ENCODE results near the gene PKD1.

Gene PKD1

GRCh38 chr16:2090481-2090776 lies 45.3 kb downstream of the PKD1 start:
- no peak for DNase-seq (ENCODE audit: low read depth in 1 of 2, low spot score in 1 of 2)

- no peak for DNase-seq (ENCODE audit: low read depth in 1 of 2, low spot score in 1 of 2)
Observed at GRCh38 chr16:2089706-2090480, 45.8 kb downstream of the PKD1 start.

- no peak for DNase-seq (ENCODE audit: low read depth in 1 of 2, low spot score in 1 of 2)
Observed at GRCh38 chr16:2088759-2089358, 46.8 kb downstream of the PKD1 start.

- no peak for DNase-seq (ENCODE audit: low read depth in 1 of 2, low spot score in 1 of 2)
Observed at GRCh38 chr16:2087748-2088631, 47.7 kb downstream of the PKD1 start.

GRCh38 chr16:2086812-2087747 lies 48.6 kb downstream of the PKD1 start:
- no peak for DNase-seq (ENCODE audit: low read depth in 1 of 2, low spot score in 1 of 2)

GRCh38 chr16:2086106-2086742 lies 49.5 kb downstream of the PKD1 start:
- DNase-seq (ENCODE audit: low read depth in 1 of 2, low spot score in 1 of 2) = no peak

- DNase-seq (ENCODE audit: low read depth in 1 of 2, low spot score in 1 of 2) = no peak
Observed at GRCh38 chr16:2085669-2086068, 50.0 kb downstream of the PKD1 start.

- DNase-seq (ENCODE audit: low read depth in 1 of 2, low spot score in 1 of 2) = no peak
Observed at GRCh38 chr16:2084895-2085625, 50.6 kb downstream of the PKD1 start.

- DNase-seq (ENCODE audit: low read depth in 1 of 2, low spot score in 1 of 2) = no peak
Observed at GRCh38 chr16:2083876-2084780, 51.6 kb downstream of the PKD1 start.

- no peak for DNase-seq (ENCODE audit: low read depth in 1 of 2, low spot score in 1 of 2)
Observed at GRCh38 chr16:2083409-2083808, 52.3 kb downstream of the PKD1 start.

GRCh38 chr16:2082983-2083364 lies 52.7 kb downstream of the PKD1 start:
- DNase-seq (ENCODE audit: low read depth in 1 of 2, low spot score in 1 of 2) = no peak

- no peak for DNase-seq (ENCODE audit: low read depth in 1 of 2, low spot score in 1 of 2)
Observed at GRCh38 chr16:2082171-2082982, 53.3 kb downstream of the PKD1 start.

GRCh38 chr16:2081201-2082084 lies 54.3 kb downstream of the PKD1 start:
- no peak for DNase-seq (ENCODE audit: low read depth in 1 of 2, low spot score in 1 of 2)

GRCh38 chr16:2079991-2080390 lies 55.7 kb downstream of the PKD1 start:
- DNase-seq (ENCODE audit: low read depth in 1 of 2, low spot score in 1 of 2) = no peak

GRCh38 chr16:2079311-2079800 lies 56.3 kb downstream of the PKD1 start:
- no peak for DNase-seq (ENCODE audit: low read depth in 1 of 2, low spot score in 1 of 2)

- DNase-seq (ENCODE audit: low read depth in 1 of 2, low spot score in 1 of 2) = no peak
Observed at GRCh38 chr16:2078691-2079090, 57.0 kb downstream of the PKD1 start.

GRCh38 chr16:2078096-2078495 lies 57.6 kb downstream of the PKD1 start:
- no peak for DNase-seq (ENCODE audit: low read depth in 1 of 2, low spot score in 1 of 2)
